Stomach (tissue), 4 donors: ENCODE measurements around the gene NTNG1.

Experiments used
- CTCF ChIP-seq, 7 experiments: fragments of 450-650 bp in 4 of 7; fragments of 200-600 bp in 3 of 7; sonication (generic) in 3 of 7; IDR thresholded peaks; one replicate each; pipeline ENCODE4 v1.5.1; 2016 to 2019; ENCODE audit warnings: antibody characterized with exemption in 7 of 7, control low read depth in 2 of 7, mild to moderate bottlenecking in 1 of 7
- EP300 ChIP-seq: sonication (generic); formaldehyde crosslinking; IDR thresholded peaks from one replicate; pipeline ENCODE4 v1.6.1; 2017; ENCODE audit warnings: antibody characterized with exemption

- no peak for TF ChIP-seq CTCF (IDR thresholded peaks at IDR 0.05)
- TF ChIP-seq EP300, result no peak
These were observed 28.8 kb downstream of the NTNG1 start for GRCh38 chr1:107169615-107170014.
